Astrocyte of the hippocampus (primary cell): ENCODE results near the gene SRGAP2C.
"Not testable (repeated sequence)": the region's sequence is repeated elsewhere in the genome, so short reads cannot be mapped to it uniquely, and the experiment has no call there.

Source experiments
- DNase-seq: peaks from one replicate; pipeline ENCODE4 v3.0.0; 2011; ENCODE audit warnings: low read depth, low spot score

SRGAP2C gene

GRCh38 chr1:121227544-121228330 lies 43.0 kb downstream of the SRGAP2C start:
- not testable (repeated sequence) for DNase-seq

- not testable (repeated sequence) for DNase-seq
Measured at GRCh38 chr1:121230636-121231035, 45.9 kb downstream of the SRGAP2C start.

- not testable (repeated sequence) for DNase-seq
Measured at GRCh38 chr1:121232445-121233125, 47.8 kb downstream of the SRGAP2C start.

- not testable (repeated sequence) for DNase-seq
Measured at GRCh38 chr1:121234090-121234759, 49.5 kb downstream of the SRGAP2C start.

- DNase-seq = not testable (repeated sequence)
Measured at GRCh38 chr1:121238384-121238783, 53.6 kb downstream of the SRGAP2C start.

- DNase-seq = not testable (repeated sequence)
Measured at GRCh38 chr1:121243913-121244312, 59.1 kb downstream of the SRGAP2C start.

GRCh38 chr1:121246399-121246798 lies 61.6 kb downstream of the SRGAP2C start:
- not testable (repeated sequence) for DNase-seq

GRCh38 chr1:121252656-121253055 lies 67.9 kb downstream of the SRGAP2C start:
- DNase-seq = not testable (repeated sequence)

GRCh38 chr1:121254618-121255017 lies 69.8 kb downstream of the SRGAP2C start:
- not testable (repeated sequence) for DNase-seq

- DNase-seq = not testable (repeated sequence)
Measured at GRCh38 chr1:121257632-121258031, 72.9 kb downstream of the SRGAP2C start.

- DNase-seq = not testable (repeated sequence)
Measured at GRCh38 chr1:121258134-121258533, 73.4 kb downstream of the SRGAP2C start.

GRCh38 chr1:121260205-121260604 lies 75.4 kb downstream of the SRGAP2C start:
- not testable (repeated sequence) for DNase-seq

- not testable (repeated sequence) for DNase-seq
Measured at GRCh38 chr1:121262163-121262562, 77.4 kb downstream of the SRGAP2C start.

- peak; percentile 5 for DNase-seq
Measured at GRCh38 chr1:121263789-121264244, 79.0 kb downstream of the SRGAP2C start.

- not testable (repeated sequence) for DNase-seq
Measured at GRCh38 chr1:121267072-121267471, 82.3 kb downstream of the SRGAP2C start.

- DNase-seq = not testable (repeated sequence)
Measured at GRCh38 chr1:121269309-121269708, 84.5 kb downstream of the SRGAP2C start.

- not testable (repeated sequence) for DNase-seq
Measured at GRCh38 chr1:121269973-121270372, 85.2 kb downstream of the SRGAP2C start.

- DNase-seq = not testable (repeated sequence)
Measured at GRCh38 chr1:121271143-121271715, 86.5 kb downstream of the SRGAP2C start.

- DNase-seq = not testable (repeated sequence)
Measured at GRCh38 chr1:121275435-121275834, 90.7 kb downstream of the SRGAP2C start.

GRCh38 chr1:121278202-121278601 lies 93.4 kb downstream of the SRGAP2C start:
- not testable (repeated sequence) for DNase-seq

- DNase-seq = not testable (repeated sequence)
Measured at GRCh38 chr1:121278777-121279547, 94.2 kb downstream of the SRGAP2C start.
